K562 (cell line): ENCODE measurements around the gene JAKMIP1. TPM values are rescaled to one million over a fixed set of nuclear protein-coding genes. Genes with fewer than 3 reads are reported as not detected.

Experiments used
- BCL6 ChIP-seq: fragments of 250-450 bp; sonication (Bioruptor Pico); IDR thresholded peaks from 2 replicates; pipeline ENCODE4 v1.4.0; 2020
- POLR3A ChIP-seq: IDR thresholded peaks from 2 replicates; pipeline ENCODE4 v1.6.1; 2011; ENCODE audit warnings: borderline replicate concordance, mild to moderate bottlenecking, moderate library complexity; ENCODE audit not compliant: insufficient read length, insufficient read depth; ENCODE audit errors: extremely low read depth
- PPARD ChIP-seq: fragments of 250-450 bp; sonication (Bioruptor Pico); IDR thresholded peaks from 2 replicates; pipeline ENCODE4 v1.8.0; 2022; ENCODE audit warnings: inconsistent platforms, mild to moderate bottlenecking, moderate library complexity
- ZNF124 ChIP-seq: sonication (generic); formaldehyde crosslinking; IDR thresholded peaks from 2 replicates; pipeline ENCODE4 v1.8.1; 2022; ENCODE audit warnings: missing genetic modification reagents
- ZNF140 ChIP-seq: fragments of 250-450 bp; sonication (Bioruptor Pico); IDR thresholded peaks from 2 replicates; pipeline ENCODE4 v1.8.0; 2021; ENCODE audit warnings: moderate library complexity, mild to moderate bottlenecking, inconsistent platforms
- polyA plus RNA-seq, 8 experiments: library from polyadenylated mRNA; depleted of rRNA in 4 of 8; stranded (reverse) in 5 of 8; unstranded in 3 of 8; fragments of >200 nt; fragmentation: Nextera tagmentation in 2 of 8; fragmentation: Illumina TruSeq in 1 of 8; extraction: Ambion mirVana in 2 of 8; extraction: Trizol in 1 of 8; gene quantifications; 2 replicates each; pipeline versions ENCODE4 v1.2.1 to v1.2.3, GENCODE V29; 2011 to 2014; ENCODE audit warnings: inconsistent platforms in 1 of 8, missing spikeins in 1 of 8
- total RNA-seq, 7 experiments: library from RNA; depleted of rRNA in 6 of 7; stranded (reverse); fragments of >200 nt in 6 of 7; fragmentation: Illumina TruSeq in 2 of 7; extraction: Trizol in 2 of 7; gene quantifications; 2 replicates each; pipeline versions ENCODE4 v1.2.1 to v1.2.3, GENCODE V29; 2011 to 2021; ENCODE audit warnings: low replicate concordance in 1 of 7
- TF ChIP-seq, protein P1 (sequence below): fragments of 250-450 bp; sonication (Bioruptor Pico); IDR thresholded peaks from 2 replicates; pipeline ENCODE4 v1.4.0; 2020; ENCODE audit warnings: mild to moderate bottlenecking, moderate library complexity, borderline replicate concordance
- TF ChIP-seq, protein P2 (sequence below): fragments of 450-650 bp; formaldehyde crosslinking; IDR thresholded peaks from 2 replicates; pipeline ENCODE4 v1.4.0; 2022; ENCODE audit warnings: missing genetic modification characterization
- TF ChIP-seq, protein P3 (sequence below): fragments of 250-450 bp; sonication (Bioruptor Pico); IDR thresholded peaks from 2 replicates; pipeline ENCODE4 v1.8.0; 2022; ENCODE audit warnings: inconsistent platforms
- TF ChIP-seq, protein P4 (sequence below): sonication (generic); IDR thresholded peaks from 2 replicates; pipeline ENCODE4 v1.6.1; 2016

The JAKMIP1 gene
- total and polyA plus RNA-seq, 9 of the 15 experiments (the other 6 are each of a cell fraction or from before 2014, with no cell fraction given), result not detected

DNA sequence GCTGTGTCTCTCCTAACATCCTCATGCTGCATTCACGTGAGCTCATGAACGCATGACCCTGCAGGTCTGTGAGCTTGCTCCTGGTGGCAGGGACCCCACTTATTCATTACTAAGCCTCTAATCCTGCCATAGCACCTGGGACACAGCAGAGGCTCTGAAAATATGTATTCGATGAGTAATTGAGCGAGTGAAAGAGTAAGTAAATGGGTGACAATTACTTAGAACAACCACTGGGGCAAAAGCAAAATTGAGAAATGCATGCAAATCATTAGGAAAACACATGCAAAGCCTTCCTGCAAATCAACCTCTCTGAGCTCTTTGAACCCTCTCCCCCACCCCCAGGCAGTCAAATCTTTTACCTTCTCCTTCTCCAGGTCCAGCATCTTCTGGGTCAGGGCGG, 158.5 kb downstream of the JAKMIP1 start (continued):
- TF ChIP-seq, protein P1, sequence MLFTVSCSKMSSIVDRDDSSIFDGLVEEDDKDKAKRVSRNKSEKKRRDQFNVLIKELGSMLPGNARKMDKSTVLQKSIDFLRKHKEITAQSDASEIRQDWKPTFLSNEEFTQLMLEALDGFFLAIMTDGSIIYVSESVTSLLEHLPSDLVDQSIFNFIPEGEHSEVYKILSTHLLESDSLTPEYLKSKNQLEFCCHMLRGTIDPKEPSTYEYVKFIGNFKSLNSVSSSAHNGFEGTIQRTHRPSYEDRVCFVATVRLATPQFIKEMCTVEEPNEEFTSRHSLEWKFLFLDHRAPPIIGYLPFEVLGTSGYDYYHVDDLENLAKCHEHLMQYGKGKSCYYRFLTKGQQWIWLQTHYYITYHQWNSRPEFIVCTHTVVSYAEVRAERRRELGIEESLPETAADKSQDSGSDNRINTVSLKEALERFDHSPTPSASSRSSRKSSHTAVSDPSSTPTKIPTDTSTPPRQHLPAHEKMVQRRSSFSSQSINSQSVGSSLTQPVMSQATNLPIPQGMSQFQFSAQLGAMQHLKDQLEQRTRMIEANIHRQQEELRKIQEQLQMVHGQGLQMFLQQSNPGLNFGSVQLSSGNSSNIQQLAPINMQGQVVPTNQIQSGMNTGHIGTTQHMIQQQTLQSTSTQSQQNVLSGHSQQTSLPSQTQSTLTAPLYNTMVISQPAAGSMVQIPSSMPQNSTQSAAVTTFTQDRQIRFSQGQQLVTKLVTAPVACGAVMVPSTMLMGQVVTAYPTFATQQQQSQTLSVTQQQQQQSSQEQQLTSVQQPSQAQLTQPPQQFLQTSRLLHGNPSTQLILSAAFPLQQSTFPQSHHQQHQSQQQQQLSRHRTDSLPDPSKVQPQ (CRISPR knock-in tag), result no peak
- TF ChIP-seq POLR3A (no peak), ZNF140 (CRISPR knock-in tag) (no peak), PPARD (CRISPR knock-in tag) (no peak), ZNF124 (CRISPR knock-in tag) (no peak), BCL6 (CRISPR knock-in tag) (no peak)
- TF ChIP-seq, protein P2, sequence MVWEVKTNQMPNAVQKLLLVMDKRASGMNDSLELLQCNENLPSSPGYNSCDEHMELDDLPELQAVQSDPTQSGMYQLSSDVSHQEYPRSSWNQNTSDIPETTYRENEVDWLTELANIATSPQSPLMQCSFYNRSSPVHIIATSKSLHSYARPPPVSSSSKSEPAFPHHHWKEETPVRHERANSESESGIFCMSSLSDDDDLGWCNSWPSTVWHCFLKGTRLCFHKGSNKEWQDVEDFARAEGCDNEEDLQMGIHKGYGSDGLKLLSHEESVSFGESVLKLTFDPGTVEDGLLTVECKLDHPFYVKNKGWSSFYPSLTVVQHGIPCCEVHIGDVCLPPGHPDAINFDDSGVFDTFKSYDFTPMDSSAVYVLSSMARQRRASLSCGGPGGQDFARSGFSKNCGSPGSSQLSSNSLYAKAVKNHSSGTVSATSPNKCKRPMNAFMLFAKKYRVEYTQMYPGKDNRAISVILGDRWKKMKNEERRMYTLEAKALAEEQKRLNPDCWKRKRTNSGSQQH (CRISPR knock-in tag), result no peak
- TF ChIP-seq, protein P3, sequence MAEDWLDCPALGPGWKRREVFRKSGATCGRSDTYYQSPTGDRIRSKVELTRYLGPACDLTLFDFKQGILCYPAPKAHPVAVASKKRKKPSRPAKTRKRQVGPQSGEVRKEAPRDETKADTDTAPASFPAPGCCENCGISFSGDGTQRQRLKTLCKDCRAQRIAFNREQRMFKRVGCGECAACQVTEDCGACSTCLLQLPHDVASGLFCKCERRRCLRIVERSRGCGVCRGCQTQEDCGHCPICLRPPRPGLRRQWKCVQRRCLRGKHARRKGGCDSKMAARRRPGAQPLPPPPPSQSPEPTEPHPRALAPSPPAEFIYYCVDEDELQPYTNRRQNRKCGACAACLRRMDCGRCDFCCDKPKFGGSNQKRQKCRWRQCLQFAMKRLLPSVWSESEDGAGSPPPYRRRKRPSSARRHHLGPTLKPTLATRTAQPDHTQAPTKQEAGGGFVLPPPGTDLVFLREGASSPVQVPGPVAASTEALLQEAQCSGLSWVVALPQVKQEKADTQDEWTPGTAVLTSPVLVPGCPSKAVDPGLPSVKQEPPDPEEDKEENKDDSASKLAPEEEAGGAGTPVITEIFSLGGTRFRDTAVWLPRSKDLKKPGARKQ (CRISPR knock-in tag), result no peak
- TF ChIP-seq, protein P4, sequence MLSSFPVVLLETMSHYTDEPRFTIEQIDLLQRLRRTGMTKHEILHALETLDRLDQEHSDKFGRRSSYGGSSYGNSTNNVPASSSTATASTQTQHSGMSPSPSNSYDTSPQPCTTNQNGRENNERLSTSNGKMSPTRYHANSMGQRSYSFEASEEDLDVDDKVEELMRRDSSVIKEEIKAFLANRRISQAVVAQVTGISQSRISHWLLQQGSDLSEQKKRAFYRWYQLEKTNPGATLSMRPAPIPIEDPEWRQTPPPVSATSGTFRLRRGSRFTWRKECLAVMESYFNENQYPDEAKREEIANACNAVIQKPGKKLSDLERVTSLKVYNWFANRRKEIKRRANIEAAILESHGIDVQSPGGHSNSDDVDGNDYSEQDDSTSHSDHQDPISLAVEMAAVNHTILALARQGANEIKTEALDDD, result no peak
